Neural crest cell (in vitro differentiated cells): ENCODE data around the gene SLFNL1. TPM values are rescaled to one million over a fixed set of nuclear protein-coding genes. Genes with fewer than 3 reads are reported as not detected.

Experiments
- DNase-seq: peaks from one replicate; pipeline ENCODE4 v3.0.0; 2021; ENCODE audit warnings: low read depth, mixed read lengths, low spot score
- H3K27ac Mint-ChIP-seq: one replicate; pipeline ENCODE4 v1.8.0; 2021; ENCODE audit warnings: mild to moderate bottlenecking, mixed read lengths; ENCODE audit not compliant: unreplicated experiment
- H3K27me3 Mint-ChIP-seq: 2 replicates; pipeline ENCODE4 v1.8.0; 2021; ENCODE audit warnings: low read depth, mild to moderate bottlenecking, mixed read lengths
- H3K36me3 Mint-ChIP-seq: 2 replicates; pipeline ENCODE4 v1.8.0; 2021; ENCODE audit warnings: low read depth, mild to moderate bottlenecking, mixed read lengths
- H3K4me1 Mint-ChIP-seq: 2 replicates; pipeline ENCODE4 v1.8.0; 2021; ENCODE audit warnings: mixed read lengths
- H3K4me3 Mint-ChIP-seq: one replicate; pipeline ENCODE4 v1.8.0; 2021; ENCODE audit warnings: mild to moderate bottlenecking, mixed read lengths
- H3K9me3 Mint-ChIP-seq: 2 replicates; pipeline ENCODE4 v1.8.0; 2021; ENCODE audit warnings: mixed read lengths
- total RNA-seq: library from RNA; stranded (reverse); gene quantifications from 2 replicates; pipeline ENCODE4 v1.2.1, GENCODE V29; 2021
- TF ChIP-seq, protein P1 (sequence below): fragments of 200-600 bp; sonication (generic); conservative IDR thresholded peaks from 2 replicates; pipeline ENCODE4 v1.5.0; 2021; ENCODE audit warnings: antibody characterized with exemption, mild to moderate bottlenecking

Gene SLFNL1
- total RNA-seq, 1 donor from 2014 or later: 0.37 TPM

GRCh38 chr1:41020109-41020576 lies 1.4 kb downstream of the SLFNL1 start:
- Mint-ChIP-seq H3K4me3 (peak overlapping the region; percentile 68), H3K27me3 (peaks cover 25% of the 10 kb centered on the region), H3K4me1 (peaks cover 35% of the 10 kb centered on the region), H3K27ac (no peak overlapping the region), H3K9me3 (no peaks in the 10 kb centered on the region), H3K36me3 (peaks cover 14% of the 10 kb centered on the region)
- no peak for DNase-seq
- TF ChIP-seq, protein P1, sequence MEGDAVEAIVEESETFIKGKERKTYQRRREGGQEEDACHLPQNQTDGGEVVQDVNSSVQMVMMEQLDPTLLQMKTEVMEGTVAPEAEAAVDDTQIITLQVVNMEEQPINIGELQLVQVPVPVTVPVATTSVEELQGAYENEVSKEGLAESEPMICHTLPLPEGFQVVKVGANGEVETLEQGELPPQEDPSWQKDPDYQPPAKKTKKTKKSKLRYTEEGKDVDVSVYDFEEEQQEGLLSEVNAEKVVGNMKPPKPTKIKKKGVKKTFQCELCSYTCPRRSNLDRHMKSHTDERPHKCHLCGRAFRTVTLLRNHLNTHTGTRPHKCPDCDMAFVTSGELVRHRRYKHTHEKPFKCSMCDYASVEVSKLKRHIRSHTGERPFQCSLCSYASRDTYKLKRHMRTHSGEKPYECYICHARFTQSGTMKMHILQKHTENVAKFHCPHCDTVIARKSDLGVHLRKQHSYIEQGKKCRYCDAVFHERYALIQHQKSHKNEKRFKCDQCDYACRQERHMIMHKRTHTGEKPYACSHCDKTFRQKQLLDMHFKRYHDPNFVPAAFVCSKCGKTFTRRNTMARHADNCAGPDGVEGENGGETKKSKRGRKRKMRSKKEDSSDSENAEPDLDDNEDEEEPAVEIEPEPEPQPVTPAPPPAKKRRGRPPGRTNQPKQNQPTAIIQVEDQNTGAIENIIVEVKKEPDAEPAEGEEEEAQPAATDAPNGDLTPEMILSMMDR: no peak

- Mint-ChIP-seq H3K27me3 (peaks cover 22% of the 10 kb centered on the region), H3K4me1 (peaks cover 32% of the 10 kb centered on the region), H3K4me3 (peak overlapping the region; percentile 68), H3K9me3 (no peaks in the 10 kb centered on the region), H3K36me3 (peaks cover 18% of the 10 kb centered on the region), H3K27ac (peak overlapping the region; percentile 78)
- DNase-seq: no peak
- TF ChIP-seq, protein P1: no peak
These were observed 2.2 kb downstream of the SLFNL1 start for GRCh38 chr1:41019353-41019745.

GRCh38 chr1:41018018-41018410 lies 3.5 kb downstream of the SLFNL1 start:
- TF ChIP-seq, protein P1: no peak
- Mint-ChIP-seq H3K4me3 (no peak overlapping the region), H3K27me3 (peaks cover 18% of the 10 kb centered on the region), H3K36me3 (peaks cover 15% of the 10 kb centered on the region), H3K27ac (no peak overlapping the region), H3K4me1 (peaks cover 27% of the 10 kb centered on the region), H3K9me3 (no peaks in the 10 kb centered on the region)
- DNase-seq: no peak

GRCh38 chr1:41017141-41018017 lies 4.1 kb downstream of the SLFNL1 start:
- H3K27ac Mint-ChIP-seq: no peak overlapping the region
- H3K4me3 Mint-ChIP-seq: no peak overlapping the region
- peaks cover 25% of the 10 kb centered on the region for H3K4me1 Mint-ChIP-seq
- DNase-seq: no peak
- no peaks in the 10 kb centered on the region for H3K9me3 Mint-ChIP-seq
- TF ChIP-seq, protein P1: no peak
- H3K27me3 Mint-ChIP-seq: peaks cover 17% of the 10 kb centered on the region
- H3K36me3 Mint-ChIP-seq: peaks cover 14% of the 10 kb centered on the region

GRCh38 chr1:41015897-41016470 lies 5.5 kb downstream of the SLFNL1 start:
- no peak overlapping the region for H3K27ac Mint-ChIP-seq
- H3K36me3 Mint-ChIP-seq: peaks cover 18% of the 10 kb centered on the region
- H3K27me3 Mint-ChIP-seq: peaks cover 7% of the 10 kb centered on the region
- peaks cover 16% of the 10 kb centered on the region for H3K4me1 Mint-ChIP-seq
- H3K4me3 Mint-ChIP-seq: no peak overlapping the region
- no peak for DNase-seq
- TF ChIP-seq, protein P1: no peak
- no peaks in the 10 kb centered on the region for H3K9me3 Mint-ChIP-seq
